ENCODE results near the gene UROS.

DNA sequence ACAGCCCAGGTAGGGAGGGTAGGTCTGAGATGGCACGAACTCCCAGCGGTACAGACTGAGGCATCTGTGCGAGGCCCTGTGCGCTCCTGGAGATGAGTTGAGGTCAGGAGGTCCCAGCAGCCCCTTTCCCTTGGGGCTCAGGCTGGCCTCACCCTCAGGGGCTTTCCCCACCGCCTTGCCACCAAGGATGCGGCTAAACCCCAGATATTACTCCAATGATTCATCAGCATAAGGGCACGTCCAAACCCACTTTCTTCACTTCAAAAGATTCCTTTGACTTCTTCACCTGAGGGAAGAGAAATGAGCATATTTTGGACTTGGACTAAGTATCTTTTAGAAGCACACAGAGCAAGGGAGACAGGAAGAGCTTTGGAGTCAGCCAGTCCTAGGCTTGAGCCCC, 20.3 kb downstream of the UROS start:
- TF ChIP-seq, protein P1, sequence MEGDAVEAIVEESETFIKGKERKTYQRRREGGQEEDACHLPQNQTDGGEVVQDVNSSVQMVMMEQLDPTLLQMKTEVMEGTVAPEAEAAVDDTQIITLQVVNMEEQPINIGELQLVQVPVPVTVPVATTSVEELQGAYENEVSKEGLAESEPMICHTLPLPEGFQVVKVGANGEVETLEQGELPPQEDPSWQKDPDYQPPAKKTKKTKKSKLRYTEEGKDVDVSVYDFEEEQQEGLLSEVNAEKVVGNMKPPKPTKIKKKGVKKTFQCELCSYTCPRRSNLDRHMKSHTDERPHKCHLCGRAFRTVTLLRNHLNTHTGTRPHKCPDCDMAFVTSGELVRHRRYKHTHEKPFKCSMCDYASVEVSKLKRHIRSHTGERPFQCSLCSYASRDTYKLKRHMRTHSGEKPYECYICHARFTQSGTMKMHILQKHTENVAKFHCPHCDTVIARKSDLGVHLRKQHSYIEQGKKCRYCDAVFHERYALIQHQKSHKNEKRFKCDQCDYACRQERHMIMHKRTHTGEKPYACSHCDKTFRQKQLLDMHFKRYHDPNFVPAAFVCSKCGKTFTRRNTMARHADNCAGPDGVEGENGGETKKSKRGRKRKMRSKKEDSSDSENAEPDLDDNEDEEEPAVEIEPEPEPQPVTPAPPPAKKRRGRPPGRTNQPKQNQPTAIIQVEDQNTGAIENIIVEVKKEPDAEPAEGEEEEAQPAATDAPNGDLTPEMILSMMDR (IDR thresholded peaks at IDR 0.05; ENCODE audit: low read depth, low read length), result no peak
- no peak for TF ChIP-seq EZH2phosphoT487 (IDR thresholded peaks at IDR 0.05; ENCODE audit: low read depth)

Measured in OCI-LY3 (cell line).